ENCODE measurements around the gene KCNIP4. TPM values are rescaled to one million over a fixed set of nuclear protein-coding genes. Genes with fewer than 3 reads are reported as not detected.
A peak's percentile ranks its signal among the peaks of the same experiment; 100 is the strongest.

KCNIP4 gene
- total RNA-seq, 1 donor from 2014 or later, result 0.59 TPM

DNA sequence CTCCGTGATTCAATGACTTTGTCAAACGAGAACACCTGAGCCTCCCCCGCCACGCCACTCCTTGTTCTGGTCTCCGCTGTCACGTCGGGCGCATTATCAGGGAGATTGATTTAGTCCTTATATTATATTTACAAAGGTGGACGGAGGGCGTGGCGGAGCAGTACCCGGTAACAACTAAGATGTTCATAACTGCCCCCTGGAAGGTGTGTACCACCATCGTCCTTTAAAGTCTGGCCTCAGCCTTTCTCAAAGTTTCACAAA, 964.1 kb downstream of the KCNIP4 start:
- no peak overlapping the region for H2AFZ ChIP-seq (ENCODE audit: low read depth, low read length)
- H3K27me3 Mint-ChIP-seq (ENCODE audit: low read depth, unreplicated experiment), result peaks cover 23% of the 10 kb centered on the region

DNA sequence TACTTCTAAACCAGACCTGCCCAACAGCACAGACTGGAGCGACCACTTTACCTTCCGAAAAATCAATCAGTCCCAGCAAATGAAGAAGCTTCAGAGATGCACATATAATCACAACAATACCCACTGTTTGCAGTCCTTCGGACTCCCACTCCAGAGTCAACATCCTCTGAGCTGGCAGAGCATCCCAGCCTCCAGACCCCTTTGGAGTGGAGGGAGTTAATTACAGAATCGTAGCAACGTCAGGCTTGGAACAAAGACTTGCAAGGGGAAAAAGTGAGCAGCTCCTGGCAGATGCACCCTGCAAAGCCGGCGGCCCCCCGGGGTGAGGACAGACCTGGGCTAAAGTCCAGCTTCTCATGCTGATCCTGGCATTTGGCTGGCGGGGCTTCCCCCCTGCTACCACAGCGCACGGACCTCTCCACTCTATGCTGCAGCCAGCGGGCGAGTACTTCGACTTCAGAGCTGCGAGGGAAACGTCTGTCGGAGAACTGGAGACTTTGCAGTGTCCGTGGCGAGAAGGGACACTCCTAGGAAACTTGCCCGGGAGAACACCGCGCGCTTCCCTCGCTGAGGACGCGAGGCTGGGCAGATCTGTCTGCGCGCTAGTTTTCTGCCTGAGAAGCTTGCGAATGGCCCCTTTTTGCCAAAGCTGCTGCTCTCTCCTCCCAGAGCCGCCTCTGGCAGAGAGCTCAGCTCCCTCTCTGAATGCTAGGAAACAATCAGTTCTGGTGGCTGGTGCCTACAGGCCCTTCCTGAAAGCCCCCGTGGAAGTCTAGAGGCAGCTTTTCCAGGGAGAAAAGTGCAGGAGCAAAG, 964.6 kb downstream of the KCNIP4 start:
- Mint-ChIP-seq H3K27ac (ENCODE audit: unreplicated experiment) (no peak overlapping the region), H3K4me3 (ENCODE audit: unreplicated experiment) (peak overlapping the region; percentile 54), H3K27me3 (ENCODE audit: low read depth, unreplicated experiment) (peaks cover 23% of the 10 kb centered on the region), H3K9me3 (ENCODE audit: unreplicated experiment) (no peaks in the 10 kb centered on the region), H3K36me3 (ENCODE audit: low read depth, unreplicated experiment) (no peaks in the 10 kb centered on the region), H3K4me1 (ENCODE audit: low read depth, unreplicated experiment) (peaks cover 2% of the 10 kb centered on the region)
- no peak for DNase-seq (ENCODE audit: low read depth)
- Histone ChIP-seq H3K4me2 (ENCODE audit: low read length) (peak overlapping the region; percentile 63), H2AFZ (ENCODE audit: low read depth, low read length) (peak overlapping the region; percentile 47), H3K27me3 (ENCODE audit: insufficient read depth, low read length) (no peaks in the 10 kb centered on the region), H3K79me2 (ENCODE audit: insufficient read depth, low read length) (no peaks in the 10 kb centered on the region), H4K20me1 (ENCODE audit: insufficient read depth, low read length) (no peaks in the 10 kb centered on the region), H3K4me3 (ENCODE audit: insufficient read depth, low read depth, low read length) (no peak overlapping the region), H3K9me3 (ENCODE audit: insufficient read depth, low read depth, low read length) (no peaks in the 10 kb centered on the region), H3K4me1 (ENCODE audit: insufficient read depth, low read length) (no peaks in the 10 kb centered on the region), H3K9ac (ENCODE audit: low read length) (no peak overlapping the region), H3K36me3 (ENCODE audit: insufficient read depth, low read length) (no peaks in the 10 kb centered on the region), H3K27ac (ENCODE audit: low read depth, low read length) (no peak overlapping the region)
- no peak for TF ChIP-seq EZH2 (IDR thresholded peaks at IDR 0.05; ENCODE audit: insufficient read depth, low read length)
- TF ChIP-seq, protein P1, sequence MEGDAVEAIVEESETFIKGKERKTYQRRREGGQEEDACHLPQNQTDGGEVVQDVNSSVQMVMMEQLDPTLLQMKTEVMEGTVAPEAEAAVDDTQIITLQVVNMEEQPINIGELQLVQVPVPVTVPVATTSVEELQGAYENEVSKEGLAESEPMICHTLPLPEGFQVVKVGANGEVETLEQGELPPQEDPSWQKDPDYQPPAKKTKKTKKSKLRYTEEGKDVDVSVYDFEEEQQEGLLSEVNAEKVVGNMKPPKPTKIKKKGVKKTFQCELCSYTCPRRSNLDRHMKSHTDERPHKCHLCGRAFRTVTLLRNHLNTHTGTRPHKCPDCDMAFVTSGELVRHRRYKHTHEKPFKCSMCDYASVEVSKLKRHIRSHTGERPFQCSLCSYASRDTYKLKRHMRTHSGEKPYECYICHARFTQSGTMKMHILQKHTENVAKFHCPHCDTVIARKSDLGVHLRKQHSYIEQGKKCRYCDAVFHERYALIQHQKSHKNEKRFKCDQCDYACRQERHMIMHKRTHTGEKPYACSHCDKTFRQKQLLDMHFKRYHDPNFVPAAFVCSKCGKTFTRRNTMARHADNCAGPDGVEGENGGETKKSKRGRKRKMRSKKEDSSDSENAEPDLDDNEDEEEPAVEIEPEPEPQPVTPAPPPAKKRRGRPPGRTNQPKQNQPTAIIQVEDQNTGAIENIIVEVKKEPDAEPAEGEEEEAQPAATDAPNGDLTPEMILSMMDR (IDR thresholded peaks at IDR 0.05; ENCODE audit: insufficient read depth, low read depth, low read length), result no peak
- FAIRE-seq, result no peak

More for the DNA sequence above, 964.1 kb downstream of the KCNIP4 start:
- Histone ChIP-seq H3K9ac (ENCODE audit: low read length) (no peak overlapping the region), H3K9me3 (ENCODE audit: insufficient read depth, low read depth, low read length) (no peaks in the 10 kb centered on the region), H3K4me1 (ENCODE audit: insufficient read depth, low read length) (no peaks in the 10 kb centered on the region), H4K20me1 (ENCODE audit: insufficient read depth, low read length) (no peaks in the 10 kb centered on the region), H3K4me2 (ENCODE audit: low read length) (no peak overlapping the region), H3K27ac (ENCODE audit: low read depth, low read length) (no peak overlapping the region), H3K79me2 (ENCODE audit: insufficient read depth, low read length) (no peaks in the 10 kb centered on the region), H3K4me3 (ENCODE audit: insufficient read depth, low read depth, low read length) (no peak overlapping the region), H3K36me3 (ENCODE audit: insufficient read depth, low read length) (no peaks in the 10 kb centered on the region), H3K27me3 (ENCODE audit: insufficient read depth, low read length) (no peaks in the 10 kb centered on the region)
- no peak for DNase-seq (ENCODE audit: low read depth)
- no peak for FAIRE-seq
- Mint-ChIP-seq H3K27ac (ENCODE audit: unreplicated experiment) (no peak overlapping the region), H3K4me3 (ENCODE audit: unreplicated experiment) (no peak overlapping the region), H3K36me3 (ENCODE audit: low read depth, unreplicated experiment) (no peaks in the 10 kb centered on the region), H3K4me1 (ENCODE audit: low read depth, unreplicated experiment) (peaks cover 2% of the 10 kb centered on the region), H3K9me3 (ENCODE audit: unreplicated experiment) (no peaks in the 10 kb centered on the region)
- TF ChIP-seq, protein P1 (IDR thresholded peaks at IDR 0.05; ENCODE audit: insufficient read depth, low read depth, low read length), result no peak
- TF ChIP-seq EZH2 (IDR thresholded peaks at IDR 0.05; ENCODE audit: insufficient read depth, low read length), result no peak

DNA sequence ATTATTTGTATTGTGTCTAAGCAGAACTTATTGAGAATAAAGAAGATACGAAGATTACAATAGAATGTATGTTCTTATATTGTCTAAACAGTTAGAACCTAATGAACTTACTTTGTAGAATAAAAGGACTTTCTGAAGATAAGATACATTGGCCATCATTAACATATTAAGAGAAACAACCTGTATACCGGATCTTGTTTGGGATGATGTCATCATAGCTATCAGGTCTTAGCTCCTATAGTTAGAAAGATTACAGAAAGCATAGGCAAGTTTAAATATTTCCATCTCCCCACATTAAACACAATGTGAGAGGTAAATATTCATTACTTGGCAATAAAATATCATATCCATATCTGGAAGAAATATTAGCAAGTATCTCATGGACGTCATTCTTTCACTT, 966.0 kb downstream of the KCNIP4 start:
- H3K9ac ChIP-seq (ENCODE audit: low read length), result no peak overlapping the region
- FAIRE-seq, result no peak
- Mint-ChIP-seq H3K9me3 (ENCODE audit: unreplicated experiment) (no peaks in the 10 kb centered on the region), H3K27me3 (ENCODE audit: low read depth, unreplicated experiment) (peaks cover 23% of the 10 kb centered on the region), H3K4me3 (ENCODE audit: unreplicated experiment) (no peak overlapping the region), H3K27ac (ENCODE audit: unreplicated experiment) (no peak overlapping the region), H3K4me1 (ENCODE audit: low read depth, unreplicated experiment) (peaks cover 2% of the 10 kb centered on the region), H3K36me3 (ENCODE audit: low read depth, unreplicated experiment) (no peaks in the 10 kb centered on the region)
- H3K27ac ChIP-seq (ENCODE audit: low read depth, low read length), result no peak overlapping the region
- H4K20me1 ChIP-seq (ENCODE audit: insufficient read depth, low read length), result no peaks in the 10 kb centered on the region
- H3K9me3 ChIP-seq (ENCODE audit: insufficient read depth, low read depth, low read length), result no peaks in the 10 kb centered on the region
- no peak for DNase-seq (ENCODE audit: low read depth)
- H3K4me1 ChIP-seq (ENCODE audit: insufficient read depth, low read length), result no peaks in the 10 kb centered on the region
- H3K27me3 ChIP-seq (ENCODE audit: insufficient read depth, low read length), result no peaks in the 10 kb centered on the region
- H3K4me2 ChIP-seq (ENCODE audit: low read length), result no peak overlapping the region
- H3K4me3 ChIP-seq (ENCODE audit: insufficient read depth, low read depth, low read length), result no peak overlapping the region
- H2AFZ ChIP-seq (ENCODE audit: low read depth, low read length), result no peak overlapping the region
- H3K36me3 ChIP-seq (ENCODE audit: insufficient read depth, low read length), result no peaks in the 10 kb centered on the region
- no peaks in the 10 kb centered on the region for H3K79me2 ChIP-seq (ENCODE audit: insufficient read depth, low read length)
- no peak for TF ChIP-seq EZH2 (IDR thresholded peaks at IDR 0.05; ENCODE audit: insufficient read depth, low read length)
- TF ChIP-seq, protein P1 (IDR thresholded peaks at IDR 0.05; ENCODE audit: insufficient read depth, low read depth, low read length), result no peak
